OCI-LY1 (cell line): ENCODE data around the gene STAG1.

Source experiments
- H2AFZ ChIP-seq: fragments of 200-600 bp; sonication (generic), shearing (Covaris generic); 2 replicates; pipeline ENCODE4 v1.6.0; 2014; ENCODE audit warnings: antibody characterized with exemption, mild to moderate bottlenecking, low read length
- H3F3A ChIP-seq: fragments of 200-600 bp; sonication (generic), shearing (Covaris generic); 2 replicates; pipeline ENCODE4 v1.6.0; 2014; ENCODE audit warnings: mild to moderate bottlenecking, antibody characterized with exemption, low read length, moderate library complexity; ENCODE audit not compliant: insufficient read depth
- H3K27ac ChIP-seq: fragments of 200-600 bp; sonication (generic); 2 replicates; pipeline ENCODE4 v1.5.1; 2014; ENCODE audit warnings: low read length, mixed run types, mild to moderate bottlenecking, low read depth; ENCODE audit not compliant: poor library complexity, severe bottlenecking
- H3K27me3 ChIP-seq: fragments of 200-600 bp; sonication (generic); 2 replicates; pipeline ENCODE4 v1.6.0; 2014; ENCODE audit warnings: antibody characterized with exemption, mild to moderate bottlenecking, low read length, moderate library complexity; ENCODE audit not compliant: insufficient read depth
- H3K36me3 ChIP-seq: fragments of 200-600 bp; sonication (generic); 2 replicates; pipeline ENCODE4 v1.6.1; 2014; ENCODE audit warnings: mild to moderate bottlenecking, antibody characterized with exemption, low read length, moderate library complexity, mixed read lengths; ENCODE audit not compliant: insufficient read depth
- H3K4me1 ChIP-seq: fragments of 200-600 bp; sonication (generic); 2 replicates; pipeline ENCODE4 v1.5.1; 2014; ENCODE audit warnings: mild to moderate bottlenecking, low read length, moderate library complexity; ENCODE audit not compliant: insufficient read depth, severe bottlenecking
- H3K4me2 ChIP-seq: fragments of 200-600 bp; sonication (generic), shearing (Covaris generic); 2 replicates; pipeline ENCODE4 v1.6.1; 2014; ENCODE audit warnings: low read length
- H3K4me3 ChIP-seq: fragments of 200-600 bp; sonication (generic); 2 replicates; pipeline ENCODE4 v1.5.1; 2014; ENCODE audit warnings: low read length, low read depth, mild to moderate bottlenecking, mixed read lengths; ENCODE audit not compliant: poor library complexity, severe bottlenecking
- H3K79me2 ChIP-seq: fragments of 200-600 bp; shearing (Covaris generic); 2 replicates; pipeline ENCODE4 v1.6.1; 2016; ENCODE audit warnings: mixed run types, low read length, mixed read lengths; ENCODE audit not compliant: insufficient read depth
- H3K9ac ChIP-seq: fragments of 200-600 bp; sonication (generic), shearing (Covaris generic); 2 replicates; pipeline ENCODE4 v1.6.1; 2014; ENCODE audit warnings: mild to moderate bottlenecking, low read length, mixed read lengths
- H3K9me2 ChIP-seq: fragments of 200-600 bp; sonication (generic), shearing (Covaris generic); 2 replicates; pipeline ENCODE4 v1.6.1; 2014; ENCODE audit warnings: low read depth, mild to moderate bottlenecking, low read length, mixed read lengths
- H3K9me3 ChIP-seq: fragments of 200-600 bp; shearing (Covaris generic); 2 replicates; pipeline ENCODE4 v1.6.1; 2014; ENCODE audit warnings: low read length, mixed read lengths
- H4K20me1 ChIP-seq: fragments of 200-600 bp; sonication (generic), shearing (Covaris generic); 2 replicates; pipeline ENCODE4 v1.6.0; 2016; ENCODE audit warnings: mild to moderate bottlenecking, low read length; ENCODE audit not compliant: insufficient read depth
- CTCF ChIP-seq: fragments of 200-600 bp; sonication (generic), shearing (Covaris generic); IDR thresholded peaks from 2 replicates; pipeline ENCODE4 v1.5.1; 2017; ENCODE audit warnings: mild to moderate bottlenecking, antibody characterized with exemption, low read length, moderate library complexity, mixed read lengths
- EZH2 ChIP-seq: fragments of 200-600 bp; sonication (generic), shearing (Covaris generic); IDR thresholded peaks from 2 replicates; pipeline ENCODE4 v1.8.0; 2017; ENCODE audit warnings: borderline replicate concordance, mixed run types, mild to moderate bottlenecking, antibody characterized with exemption, low read length, moderate library complexity, mixed read lengths

Gene STAG1

GRCh38 chr3:136327671-136328070, 424.5 kb downstream of the STAG1 start:
- no peaks in the 10 kb centered on the region for H3K27me3 ChIP-seq
- H3K9me2 ChIP-seq = no peaks in the 10 kb centered on the region
- no peak overlapping the region for H3K9ac ChIP-seq
- H3F3A ChIP-seq = no peaks in the 10 kb centered on the region
- no peaks in the 10 kb centered on the region for H3K4me1 ChIP-seq
- no peak overlapping the region for H3K4me3 ChIP-seq
- H3K27ac ChIP-seq = no peak overlapping the region
- TF ChIP-seq EZH2 = no peak
- no peak for TF ChIP-seq CTCF
- no peaks in the 10 kb centered on the region for H3K79me2 ChIP-seq
- H3K36me3 ChIP-seq = peaks cover 77% of the 10 kb centered on the region
- H3K9me3 ChIP-seq = peaks cover 3% of the 10 kb centered on the region
- no peak overlapping the region for H2AFZ ChIP-seq
- H4K20me1 ChIP-seq = no peaks in the 10 kb centered on the region
- no peak overlapping the region for H3K4me2 ChIP-seq

- no peaks in the 10 kb centered on the region; the same call in 1 of the 2 replicates for H3K79me2 ChIP-seq
- no peaks in the 10 kb centered on the region for H3K9me2 ChIP-seq
- no peaks in the 10 kb centered on the region for H4K20me1 ChIP-seq
- no peak overlapping the region for H3K9ac ChIP-seq
- no peaks in the 10 kb centered on the region for H3F3A ChIP-seq
- no peak for TF ChIP-seq CTCF
- no peak for TF ChIP-seq EZH2
- no peak overlapping the region for H2AFZ ChIP-seq
- H3K4me3 ChIP-seq = no peak overlapping the region
- no peaks in the 10 kb centered on the region for H3K4me1 ChIP-seq
- H3K27ac ChIP-seq = no peak overlapping the region
- H3K36me3 ChIP-seq = peaks cover 82% of the 10 kb centered on the region
- no peak overlapping the region for H3K4me2 ChIP-seq
- no peaks in the 10 kb centered on the region for H3K27me3 ChIP-seq
- H3K9me3 ChIP-seq = peaks cover 15% of the 10 kb centered on the region
These were observed 425.9 kb downstream of the STAG1 start for GRCh38 chr3:136326316-136326715.

GRCh38 chr3:136311968-136312367, 440.2 kb downstream of the STAG1 start:
- H3K9me2 ChIP-seq = no peaks in the 10 kb centered on the region
- no peak overlapping the region for H3K4me2 ChIP-seq
- TF ChIP-seq EZH2 (no peak), CTCF (no peak)
- H3K27ac ChIP-seq = no peak overlapping the region
- no peak overlapping the region for H2AFZ ChIP-seq
- no peaks in the 10 kb centered on the region for H3K9me3 ChIP-seq
- H3F3A ChIP-seq = no peaks in the 10 kb centered on the region
- 0 out of 2 replicates have a peak, but pooled peaks cover 3% of the 10 kb centered on the region for H3K79me2 ChIP-seq
- H4K20me1 ChIP-seq = no peaks in the 10 kb centered on the region
- peaks cover 15% of the 10 kb centered on the region for H3K36me3 ChIP-seq
- H3K4me1 ChIP-seq = no peaks in the 10 kb centered on the region
- H3K9ac ChIP-seq = no peak overlapping the region
- no peak overlapping the region for H3K4me3 ChIP-seq
- no peaks in the 10 kb centered on the region for H3K27me3 ChIP-seq
